ENCODE data around the gene LRRC63.

The LRRC63 gene

GRCh38 chr13:46195016-46195415 is 16.7 kb upstream of the LRRC63 start:
- TF ChIP-seq, protein P1, sequence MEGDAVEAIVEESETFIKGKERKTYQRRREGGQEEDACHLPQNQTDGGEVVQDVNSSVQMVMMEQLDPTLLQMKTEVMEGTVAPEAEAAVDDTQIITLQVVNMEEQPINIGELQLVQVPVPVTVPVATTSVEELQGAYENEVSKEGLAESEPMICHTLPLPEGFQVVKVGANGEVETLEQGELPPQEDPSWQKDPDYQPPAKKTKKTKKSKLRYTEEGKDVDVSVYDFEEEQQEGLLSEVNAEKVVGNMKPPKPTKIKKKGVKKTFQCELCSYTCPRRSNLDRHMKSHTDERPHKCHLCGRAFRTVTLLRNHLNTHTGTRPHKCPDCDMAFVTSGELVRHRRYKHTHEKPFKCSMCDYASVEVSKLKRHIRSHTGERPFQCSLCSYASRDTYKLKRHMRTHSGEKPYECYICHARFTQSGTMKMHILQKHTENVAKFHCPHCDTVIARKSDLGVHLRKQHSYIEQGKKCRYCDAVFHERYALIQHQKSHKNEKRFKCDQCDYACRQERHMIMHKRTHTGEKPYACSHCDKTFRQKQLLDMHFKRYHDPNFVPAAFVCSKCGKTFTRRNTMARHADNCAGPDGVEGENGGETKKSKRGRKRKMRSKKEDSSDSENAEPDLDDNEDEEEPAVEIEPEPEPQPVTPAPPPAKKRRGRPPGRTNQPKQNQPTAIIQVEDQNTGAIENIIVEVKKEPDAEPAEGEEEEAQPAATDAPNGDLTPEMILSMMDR (IDR thresholded peaks at IDR 0.05; ENCODE audit: low read depth, low read length), result no peak
- DNase-seq, result no peak
- H3K27ac ChIP-seq, result no peak overlapping the region
- no peaks in the 10 kb centered on the region for H3K27me3 ChIP-seq (ENCODE audit: insufficient read depth, low read depth, severe bottlenecking)
- no peaks in the 10 kb centered on the region for H3K9me3 ChIP-seq (ENCODE audit: severe bottlenecking)
- no peak overlapping the region for H3K4me3 ChIP-seq (ENCODE audit: low read depth, low read length)
- H3K36me3 ChIP-seq, result no peaks in the 10 kb centered on the region

DNA sequence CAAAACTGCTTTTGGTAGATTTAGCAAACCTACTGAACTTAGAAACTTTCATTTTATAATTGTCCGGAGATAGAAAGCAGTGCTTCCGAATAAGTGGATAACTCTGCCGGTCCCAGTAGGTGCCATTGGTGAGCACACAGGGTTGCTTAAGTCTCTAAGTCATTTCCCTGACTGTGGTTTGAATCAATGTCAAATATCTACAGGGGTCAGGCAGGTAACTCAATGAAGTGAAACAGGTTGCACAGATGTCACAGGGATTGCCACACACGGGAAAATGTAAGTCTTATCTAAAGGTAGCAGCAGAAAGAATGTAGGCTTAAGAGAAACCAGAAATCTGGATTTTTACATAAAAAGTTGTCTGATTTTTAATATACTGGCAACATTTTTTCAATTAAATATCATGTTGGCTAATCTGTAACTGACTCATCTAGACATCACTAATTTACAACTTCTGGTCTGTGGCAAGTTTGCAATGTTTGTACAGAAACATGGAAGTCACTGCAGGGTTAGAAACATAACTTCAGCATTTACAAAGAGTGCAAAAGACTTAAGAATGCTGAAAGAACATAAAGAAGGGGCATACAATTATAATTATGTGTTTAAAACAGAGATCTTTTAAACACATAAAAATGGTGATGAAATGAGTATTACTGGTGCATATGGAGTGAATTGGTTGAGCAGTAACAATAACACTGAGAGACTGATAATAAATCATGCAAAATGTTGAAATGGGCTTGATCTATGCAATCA is 14.3 kb upstream of the LRRC63 start:
- TF ChIP-seq, protein P1 (IDR thresholded peaks at IDR 0.05; ENCODE audit: low read depth, low read length), result no peak

DNA sequence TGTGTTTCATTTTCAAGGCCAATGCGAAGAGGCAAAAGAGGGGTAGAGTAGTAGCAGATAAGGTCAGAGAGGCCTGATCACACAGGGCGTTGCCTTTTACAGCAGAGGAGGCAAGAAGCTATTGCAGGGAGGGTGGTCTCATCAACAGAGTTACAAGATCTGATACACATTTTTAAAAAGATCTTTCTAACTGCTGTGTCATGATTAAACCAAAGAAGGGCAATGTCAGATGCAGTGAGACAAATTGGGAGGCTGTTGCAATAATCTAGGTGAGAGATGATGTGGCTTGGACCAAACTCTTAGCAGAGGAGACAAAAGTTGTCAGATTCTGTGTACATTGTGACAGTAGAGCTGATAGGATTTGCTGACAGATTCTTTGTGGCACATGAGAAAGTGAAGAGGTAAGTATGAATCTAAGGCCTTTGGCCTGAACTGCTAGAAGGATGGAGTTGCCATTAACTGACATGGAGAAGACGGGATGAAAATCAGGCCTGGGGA is 13.0 kb upstream of the LRRC63 start:
- DNase-seq, result no peak
- no peaks in the 10 kb centered on the region for H3K27me3 ChIP-seq (ENCODE audit: insufficient read depth, low read depth, severe bottlenecking)
- no peak overlapping the region for H3K4me3 ChIP-seq (ENCODE audit: low read depth, low read length)
- no peak overlapping the region for H3K27ac ChIP-seq
- no peaks in the 10 kb centered on the region for H3K9me3 ChIP-seq (ENCODE audit: severe bottlenecking)
- H3K36me3 ChIP-seq, result no peaks in the 10 kb centered on the region
- TF ChIP-seq, protein P1 (IDR thresholded peaks at IDR 0.05; ENCODE audit: low read depth, low read length), result no peak

More for the DNA sequence above, 14.3 kb upstream of the LRRC63 start:
- Histone ChIP-seq H3K9me3 (ENCODE audit: severe bottlenecking) (no peaks in the 10 kb centered on the region), H3K36me3 (no peaks in the 10 kb centered on the region), H3K27ac (no peak overlapping the region), H3K4me3 (ENCODE audit: low read depth, low read length) (no peak overlapping the region), H3K27me3 (ENCODE audit: insufficient read depth, low read depth, severe bottlenecking) (no peaks in the 10 kb centered on the region)
- DNase-seq, result no peak

- Histone ChIP-seq H3K36me3 (no peaks in the 10 kb centered on the region), H3K27me3 (ENCODE audit: insufficient read depth, low read depth, severe bottlenecking) (no peaks in the 10 kb centered on the region), H3K9me3 (ENCODE audit: severe bottlenecking) (no peaks in the 10 kb centered on the region), H3K4me3 (ENCODE audit: low read depth, low read length) (no peak overlapping the region), H3K27ac (no peak overlapping the region)
- DNase-seq, result no peak
- TF ChIP-seq, protein P1 (IDR thresholded peaks at IDR 0.05; ENCODE audit: low read depth, low read length), result no peak
Observed at GRCh38 chr13:46202188-46202795, 9.4 kb upstream of the LRRC63 start.

DNA sequence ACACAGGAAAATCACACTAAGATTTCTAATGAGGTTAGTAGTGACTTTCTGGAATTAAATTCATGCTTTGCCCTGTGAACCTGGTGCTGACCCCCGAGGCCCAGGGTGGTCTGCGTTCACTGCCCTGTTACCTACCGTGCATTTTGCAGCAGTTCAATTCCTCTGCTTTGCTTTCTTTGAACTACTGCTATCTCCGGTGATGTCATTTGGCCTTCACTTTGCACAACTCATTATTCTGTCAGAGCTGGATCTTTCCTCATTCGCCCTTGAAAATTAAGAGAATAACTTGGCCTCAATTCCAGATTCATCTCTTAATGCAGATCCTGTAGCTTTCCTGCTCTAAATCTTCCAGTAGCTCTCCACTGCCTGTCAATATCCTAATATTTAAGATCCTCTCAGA is 8.8 kb upstream of the LRRC63 start:
- H3K36me3 ChIP-seq, result no peaks in the 10 kb centered on the region
- H3K9me3 ChIP-seq (ENCODE audit: severe bottlenecking), result no peaks in the 10 kb centered on the region
- no peaks in the 10 kb centered on the region for H3K27me3 ChIP-seq (ENCODE audit: insufficient read depth, low read depth, severe bottlenecking)
- H3K4me3 ChIP-seq (ENCODE audit: low read depth, low read length), result no peak overlapping the region
- TF ChIP-seq, protein P1 (IDR thresholded peaks at IDR 0.05; ENCODE audit: low read depth, low read length), result no peak
- no peak for DNase-seq
- H3K27ac ChIP-seq, result no peak overlapping the region
